GM12875 (cell line): ENCODE data around the gene MGAT4A.

ENCODE experiments used
- H3K4me3 ChIP-seq: one replicate; pipeline ENCODE4 v1.5.1; 2011; ENCODE audit warnings: low read depth, low read length, control low read depth
- TF ChIP-seq, protein P1 (sequence below): IDR thresholded peaks from 2 replicates; pipeline ENCODE4 v1.5.1; 2011; ENCODE audit warnings: low read depth, mild to moderate bottlenecking, control low read depth, inconsistent platforms, low read length, moderate library complexity, borderline replicate concordance; ENCODE audit not compliant: insufficient read depth

The MGAT4A gene

DNA sequence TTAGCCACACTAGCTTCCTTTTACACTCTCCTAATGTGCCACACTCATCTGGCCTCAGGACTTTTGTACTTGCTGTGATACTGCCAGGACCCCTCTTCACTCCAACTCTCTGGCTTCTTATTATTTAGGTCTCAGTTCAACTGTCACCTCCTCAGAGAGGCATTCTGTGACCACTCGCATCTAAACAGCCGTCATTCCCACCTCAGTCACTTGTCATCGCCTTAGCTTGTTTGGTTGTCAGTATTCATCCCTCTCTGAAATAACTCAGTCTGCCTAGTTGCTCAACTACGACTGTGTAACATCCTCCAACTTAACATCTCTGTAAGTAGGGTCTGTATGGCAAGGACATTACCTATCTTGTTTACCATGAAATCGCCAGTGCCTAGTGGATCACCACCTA lies 27.2 kb downstream of the MGAT4A start:
- H3K4me3 ChIP-seq: no peak overlapping the region
- TF ChIP-seq, protein P1, sequence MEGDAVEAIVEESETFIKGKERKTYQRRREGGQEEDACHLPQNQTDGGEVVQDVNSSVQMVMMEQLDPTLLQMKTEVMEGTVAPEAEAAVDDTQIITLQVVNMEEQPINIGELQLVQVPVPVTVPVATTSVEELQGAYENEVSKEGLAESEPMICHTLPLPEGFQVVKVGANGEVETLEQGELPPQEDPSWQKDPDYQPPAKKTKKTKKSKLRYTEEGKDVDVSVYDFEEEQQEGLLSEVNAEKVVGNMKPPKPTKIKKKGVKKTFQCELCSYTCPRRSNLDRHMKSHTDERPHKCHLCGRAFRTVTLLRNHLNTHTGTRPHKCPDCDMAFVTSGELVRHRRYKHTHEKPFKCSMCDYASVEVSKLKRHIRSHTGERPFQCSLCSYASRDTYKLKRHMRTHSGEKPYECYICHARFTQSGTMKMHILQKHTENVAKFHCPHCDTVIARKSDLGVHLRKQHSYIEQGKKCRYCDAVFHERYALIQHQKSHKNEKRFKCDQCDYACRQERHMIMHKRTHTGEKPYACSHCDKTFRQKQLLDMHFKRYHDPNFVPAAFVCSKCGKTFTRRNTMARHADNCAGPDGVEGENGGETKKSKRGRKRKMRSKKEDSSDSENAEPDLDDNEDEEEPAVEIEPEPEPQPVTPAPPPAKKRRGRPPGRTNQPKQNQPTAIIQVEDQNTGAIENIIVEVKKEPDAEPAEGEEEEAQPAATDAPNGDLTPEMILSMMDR: no peak

- no peak overlapping the region for H3K4me3 ChIP-seq
- TF ChIP-seq, protein P1: no peak
These were observed 27.9 kb downstream of the MGAT4A start for GRCh38 chr2:98702858-98703620.

DNA sequence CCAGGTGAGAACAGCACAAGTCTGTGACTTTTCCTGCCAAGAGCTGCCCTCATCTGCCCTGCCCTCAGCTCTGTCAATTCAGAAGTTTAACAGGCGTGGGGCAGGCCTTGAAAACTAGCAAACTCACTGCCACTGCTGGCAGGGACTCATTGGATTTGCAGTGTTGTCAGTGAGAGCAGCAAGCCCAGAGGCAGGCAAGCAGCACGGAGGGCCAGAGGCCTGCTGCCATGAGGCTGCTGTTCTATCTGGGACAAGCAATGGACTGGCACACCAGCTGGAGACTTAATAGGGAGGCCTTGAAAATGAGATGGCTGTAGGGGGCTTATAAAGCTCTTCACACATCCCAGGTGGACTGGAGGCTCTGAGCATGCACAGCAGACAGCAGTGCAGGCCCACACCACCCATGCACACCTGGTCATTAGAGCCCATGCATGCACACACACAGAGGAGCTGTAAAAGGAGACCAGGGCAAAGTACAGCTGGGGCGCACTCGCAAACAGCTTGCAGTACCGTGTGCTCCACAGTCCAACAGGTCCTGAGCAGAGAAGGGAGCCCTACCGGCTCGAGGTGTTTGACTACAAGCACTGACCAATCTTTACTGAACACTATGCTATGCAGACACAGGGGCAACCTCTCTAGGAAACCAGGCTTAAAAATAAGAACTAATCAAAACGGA lies 28.7 kb downstream of the MGAT4A start:
- TF ChIP-seq, protein P1: no peak
- no peak overlapping the region for H3K4me3 ChIP-seq

DNA sequence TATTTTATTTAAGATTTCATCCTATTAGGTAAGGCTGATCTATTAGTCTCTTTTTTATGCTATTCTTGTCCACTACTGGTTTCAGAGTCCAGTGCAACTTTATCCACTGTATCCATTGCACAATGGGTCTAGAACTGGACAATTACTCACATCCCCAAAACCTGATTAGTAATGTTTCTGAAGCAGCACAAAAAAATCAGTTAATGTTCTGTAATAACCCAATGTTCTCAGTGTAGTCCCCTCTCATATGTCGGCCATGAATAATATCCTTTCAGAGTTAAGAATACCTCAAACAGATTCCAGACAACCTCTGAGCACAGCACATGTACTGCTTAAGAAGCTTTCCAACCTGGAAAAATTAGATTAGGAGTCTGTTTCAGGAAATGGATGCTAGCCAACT lies 29.7 kb downstream of the MGAT4A start:
- no peak overlapping the region for H3K4me3 ChIP-seq
- TF ChIP-seq, protein P1: no peak

GRCh38 chr2:98698896-98699295 lies 32.0 kb downstream of the MGAT4A start:
- no peak overlapping the region for H3K4me3 ChIP-seq
- TF ChIP-seq, protein P1: no peak

DNA sequence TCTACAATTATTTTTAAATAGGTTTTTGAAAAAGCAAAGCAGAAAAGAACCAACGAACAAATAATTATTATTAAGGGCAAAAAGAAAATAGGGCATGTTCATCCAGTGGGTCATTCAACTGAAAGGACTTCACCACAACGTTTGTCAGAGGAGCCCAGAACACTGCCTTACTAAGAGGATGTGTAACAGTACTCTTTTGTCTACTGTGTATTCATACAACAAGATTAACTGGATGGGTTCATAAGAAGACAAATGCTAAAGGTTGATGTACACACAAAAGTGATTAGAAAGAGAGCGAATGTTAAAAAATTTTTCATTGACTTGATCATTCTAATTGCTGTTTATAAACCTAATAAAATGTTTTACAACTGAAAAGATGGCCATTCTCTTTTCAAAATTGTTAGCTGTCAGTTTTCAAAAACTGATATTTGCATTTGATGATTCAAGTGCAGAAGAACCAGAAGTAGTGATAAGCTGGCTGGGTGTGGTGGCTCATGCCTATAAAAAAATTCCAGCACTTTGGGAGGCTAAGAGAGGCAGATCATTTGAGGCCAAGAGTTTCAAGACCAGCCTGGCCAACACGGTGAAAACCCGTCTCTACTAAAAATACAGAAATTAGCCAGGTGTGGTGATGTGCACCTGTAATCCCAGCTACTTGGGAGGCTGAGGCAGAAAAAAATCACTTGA lies 33.1 kb downstream of the MGAT4A start:
- TF ChIP-seq, protein P1: no peak
- H3K4me3 ChIP-seq: no peak overlapping the region

DNA sequence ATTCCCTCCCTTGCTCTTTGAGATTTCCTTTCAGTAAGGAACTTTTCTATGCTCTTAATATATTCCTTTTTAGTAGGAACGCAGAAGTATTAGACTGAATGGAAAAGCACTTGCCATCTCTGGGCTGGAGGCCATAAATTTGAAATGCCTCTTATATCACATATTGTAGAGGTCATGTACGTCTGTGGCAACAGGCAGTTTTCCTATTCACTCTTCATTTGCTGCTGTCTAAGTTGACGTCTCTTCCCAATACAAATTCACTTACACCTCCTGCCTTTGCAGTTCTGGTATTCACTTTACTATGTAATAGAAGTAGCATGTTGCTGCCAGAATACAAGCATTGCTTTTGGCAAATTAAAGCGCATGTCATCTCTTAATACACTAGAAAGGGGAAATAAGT lies 34.7 kb downstream of the MGAT4A start:
- TF ChIP-seq, protein P1: no peak
- H3K4me3 ChIP-seq: no peak overlapping the region
